Transverse colon (tissue), 4 donors: Measurements from ENCODE around the gene RERE. TPM values are rescaled to one million over a fixed set of nuclear protein-coding genes. Genes with fewer than 3 reads are reported as not detected.
A peak's percentile ranks its signal among the peaks of the same experiment; 100 is the strongest.

Experiments
- DNase-seq: peaks from one replicate; pipeline ENCODE4 v3.0.0-alpha.2; 2019
- H3K27ac ChIP-seq, 4 donors: fragments of 200-600 bp; sonication (generic); 2 replicates each; pipeline ENCODE4 v1.5.1; 2016 to 2018; ENCODE audit warnings: inconsistent platforms in 4 of 4
- H3K27me3 ChIP-seq: fragments of 200-600 bp; sonication (generic); 2 replicates; pipeline ENCODE4 v1.5.1; 2017; ENCODE audit warnings: inconsistent platforms
- H3K36me3 ChIP-seq, 4 donors: fragments of 200-600 bp; sonication (generic); 2 replicates each; pipeline ENCODE4 v1.5.1; 2017 to 2019; ENCODE audit warnings: inconsistent platforms in 4 of 4
- H3K4me1 ChIP-seq, 4 donors: fragments of 200-600 bp; sonication (generic); 2 replicates each; pipeline ENCODE4 v1.5.1; 2017 to 2020; ENCODE audit warnings: inconsistent platforms in 4 of 4
- H3K4me3 ChIP-seq, 4 donors: fragments of 200-600 bp; sonication (generic); 1 replicate in 1 of 4; 2 replicates in 3 of 4; pipeline versions ENCODE4 v1.5.1 to v1.6.1; 2017 to 2019; ENCODE audit warnings: inconsistent platforms in 4 of 4
- H3K9me3 ChIP-seq, 2 donors: fragments of 200-600 bp; sonication (generic); 2 replicates each; pipeline ENCODE4 v1.5.1; 2017 to 2019; ENCODE audit warnings: inconsistent platforms in 2 of 2
- EP300 ChIP-seq: sonication (generic); formaldehyde crosslinking; IDR thresholded peaks from one replicate; pipeline ENCODE4 v1.6.1; 2017; ENCODE audit warnings: antibody characterized with exemption, low read depth
- POLR2A ChIP-seq: fragments of 450-650 bp; IDR thresholded peaks from one replicate; pipeline ENCODE4 v1.6.1; 2016; ENCODE audit warnings: antibody characterized with exemption, mild to moderate bottlenecking, moderate library complexity
- POLR2AphosphoS5 ChIP-seq, 3 donors: sonication (generic); formaldehyde crosslinking; IDR thresholded peaks; one replicate each; pipeline ENCODE4 v1.6.1; 2016; ENCODE audit warnings: antibody characterized with exemption in 3 of 3
- WGBS, 2 donors: methylation state at CpG; one replicate each; pipeline ENCODE4 v1.1.5; 2018; ENCODE audit warnings: low coverage in 1 of 2; 5-methylcytosine and 5-hydroxymethylcytosine counted together
- in situ Hi-C, 4 donors: fragments of 200-750 bp; cut with MboI; loops; one replicate each; pipeline versions ENCODE4 v1.15.0 to v1.15.1; 2017; ENCODE audit warnings: low sequenced_read_pairs in 3 of 4, low pct_ligation_motif_present in 1 of 4, low pct_unique_long_range_greater_than_20kb in 1 of 4
- intact Hi-C: fragments of 100-400 bp; cut with DNase I; formaldehyde crosslinking; loops from one replicate; pipeline ENCODE4 v1.15.1; 2023; ENCODE audit warnings: low total_unique reads
- total RNA-seq, 4 donors: library from RNA; depleted of rRNA; stranded (reverse); fragments of >200 nt; gene quantifications; one replicate each; pipeline ENCODE4 v1.1.0, GENCODE V29; 2016
- TF ChIP-seq, protein P1 (sequence below), 5 experiments: fragments of 200-600 bp in 3 of 5; fragments of 450-650 bp in 2 of 5; sonication (generic) in 3 of 5; IDR thresholded peaks; 1 replicate in 2 of 5; 2 replicates in 3 of 5; pipeline ENCODE4 v1.5.1; 2016 to 2017; ENCODE audit warnings: antibody characterized with exemption in 5 of 5, inconsistent platforms in 3 of 5, mild to moderate bottlenecking in 2 of 5, moderate library complexity in 1 of 5

RERE gene
- total RNA-seq, 4 donors from 2014 or later: 80.3 to 657 (median 105) TPM

DNA sequence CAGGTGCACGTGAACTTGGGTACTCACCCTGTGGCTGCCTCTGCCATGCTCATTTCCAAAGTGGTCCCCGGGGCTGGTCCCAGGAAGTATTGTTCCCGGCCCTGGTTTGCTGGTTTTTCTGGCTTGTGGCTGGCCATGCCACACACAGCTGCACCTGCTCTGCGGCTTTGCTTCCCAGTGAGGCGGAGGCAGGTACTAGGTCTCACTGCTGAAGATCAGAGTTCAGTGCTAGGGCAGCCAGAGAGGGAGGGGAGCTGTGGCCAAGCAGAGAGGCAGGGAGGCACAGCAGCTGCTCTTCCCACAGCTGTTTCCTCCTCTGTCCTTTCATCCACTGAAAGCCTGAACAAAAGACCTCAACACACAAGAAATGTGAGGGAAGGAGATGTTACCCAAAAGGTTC is 30.6 kb upstream of the RERE start:
- DNase-seq: peak; percentile 61
- peaks cover 4 to 24% (median 15%) of the 10 kb centered on the region in 4 donors for H3K4me1 ChIP-seq
- no peaks in the 10 kb centered on the region for H3K36me3 ChIP-seq
- TF ChIP-seq EP300: no peak
- TF ChIP-seq, protein P1, sequence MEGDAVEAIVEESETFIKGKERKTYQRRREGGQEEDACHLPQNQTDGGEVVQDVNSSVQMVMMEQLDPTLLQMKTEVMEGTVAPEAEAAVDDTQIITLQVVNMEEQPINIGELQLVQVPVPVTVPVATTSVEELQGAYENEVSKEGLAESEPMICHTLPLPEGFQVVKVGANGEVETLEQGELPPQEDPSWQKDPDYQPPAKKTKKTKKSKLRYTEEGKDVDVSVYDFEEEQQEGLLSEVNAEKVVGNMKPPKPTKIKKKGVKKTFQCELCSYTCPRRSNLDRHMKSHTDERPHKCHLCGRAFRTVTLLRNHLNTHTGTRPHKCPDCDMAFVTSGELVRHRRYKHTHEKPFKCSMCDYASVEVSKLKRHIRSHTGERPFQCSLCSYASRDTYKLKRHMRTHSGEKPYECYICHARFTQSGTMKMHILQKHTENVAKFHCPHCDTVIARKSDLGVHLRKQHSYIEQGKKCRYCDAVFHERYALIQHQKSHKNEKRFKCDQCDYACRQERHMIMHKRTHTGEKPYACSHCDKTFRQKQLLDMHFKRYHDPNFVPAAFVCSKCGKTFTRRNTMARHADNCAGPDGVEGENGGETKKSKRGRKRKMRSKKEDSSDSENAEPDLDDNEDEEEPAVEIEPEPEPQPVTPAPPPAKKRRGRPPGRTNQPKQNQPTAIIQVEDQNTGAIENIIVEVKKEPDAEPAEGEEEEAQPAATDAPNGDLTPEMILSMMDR (IDR thresholded peaks at IDR 0.05): no peak
- TF ChIP-seq POLR2AphosphoS5 (IDR thresholded peaks at IDR 0.05): no peak
- TF ChIP-seq POLR2A: no peak
- no peaks in the 10 kb centered on the region for H3K27me3 ChIP-seq
- intact Hi-C loops (loop anchor here (10.0 kb wide), 1 partner anchor 123 kb away; no protein-coding TSS in a partner anchor), in situ Hi-C loops (loop anchor here in 2 of 4 donors (10.0 to 25.0 kb wide), 2 partner anchors 283 to 286 kb away; no protein-coding TSS in a partner anchor)
- WGBS, 2 donors: 17% methylated on average over 5 of the region's 5 CpGs; no CpG with 5 or more reads in 1 of the 2 donors
- H3K27ac ChIP-seq: peak overlapping the region; percentile 36 to 73 (median 65)
- H3K4me3 ChIP-seq: no peak overlapping the region
- H3K9me3 ChIP-seq: no peaks in the 10 kb centered on the region

DNA sequence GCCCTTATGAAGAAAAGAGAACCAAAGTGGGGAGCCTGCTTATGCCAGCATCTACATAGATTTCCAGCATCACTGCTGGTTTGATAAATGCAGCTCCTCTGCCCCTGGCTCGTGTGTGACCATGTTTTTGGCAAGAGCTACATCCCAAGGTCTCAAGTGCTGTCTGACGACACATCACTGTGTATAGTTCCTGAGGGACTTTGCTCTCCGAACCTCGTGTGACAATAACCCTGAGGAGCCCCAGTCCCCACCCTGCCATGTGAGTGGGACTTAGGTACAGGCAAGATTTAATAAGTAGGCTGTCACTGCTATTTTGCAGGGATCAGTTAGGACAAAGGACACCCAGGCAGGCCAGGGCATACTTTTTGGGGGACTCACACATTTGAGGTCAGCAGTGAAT is 28.8 kb upstream of the RERE start:
- Histone ChIP-seq H3K4me3 (no peak overlapping the region), H3K36me3 (no peaks in the 10 kb centered on the region), H3K27me3 (no peaks in the 10 kb centered on the region), H3K9me3 (no peaks in the 10 kb centered on the region), H3K4me1 (peaks cover 4 to 24% (median 15%) of the 10 kb centered on the region in 4 donors), H3K27ac (no peak overlapping the region)
- DNase-seq: no peak
- intact Hi-C loops: loop anchor here (10.0 kb wide), 1 partner anchor 121 kb away; no protein-coding TSS in a partner anchor
- TF ChIP-seq, protein P1 (IDR thresholded peaks at IDR 0.05): no peak
- TF ChIP-seq EP300 (no peak), POLR2AphosphoS5 (IDR thresholded peaks at IDR 0.05) (no peak), POLR2A (no peak)
- in situ Hi-C loops: loop anchor here in 2 of 4 donors (10.0 to 25.0 kb wide), 2 partner anchors 281 to 284 kb away; no protein-coding TSS in a partner anchor
- WGBS, 2 donors: 71% methylated on average over 4 of the region's 4 CpGs; no CpG with 5 or more reads in 1 of the 2 donors

DNA sequence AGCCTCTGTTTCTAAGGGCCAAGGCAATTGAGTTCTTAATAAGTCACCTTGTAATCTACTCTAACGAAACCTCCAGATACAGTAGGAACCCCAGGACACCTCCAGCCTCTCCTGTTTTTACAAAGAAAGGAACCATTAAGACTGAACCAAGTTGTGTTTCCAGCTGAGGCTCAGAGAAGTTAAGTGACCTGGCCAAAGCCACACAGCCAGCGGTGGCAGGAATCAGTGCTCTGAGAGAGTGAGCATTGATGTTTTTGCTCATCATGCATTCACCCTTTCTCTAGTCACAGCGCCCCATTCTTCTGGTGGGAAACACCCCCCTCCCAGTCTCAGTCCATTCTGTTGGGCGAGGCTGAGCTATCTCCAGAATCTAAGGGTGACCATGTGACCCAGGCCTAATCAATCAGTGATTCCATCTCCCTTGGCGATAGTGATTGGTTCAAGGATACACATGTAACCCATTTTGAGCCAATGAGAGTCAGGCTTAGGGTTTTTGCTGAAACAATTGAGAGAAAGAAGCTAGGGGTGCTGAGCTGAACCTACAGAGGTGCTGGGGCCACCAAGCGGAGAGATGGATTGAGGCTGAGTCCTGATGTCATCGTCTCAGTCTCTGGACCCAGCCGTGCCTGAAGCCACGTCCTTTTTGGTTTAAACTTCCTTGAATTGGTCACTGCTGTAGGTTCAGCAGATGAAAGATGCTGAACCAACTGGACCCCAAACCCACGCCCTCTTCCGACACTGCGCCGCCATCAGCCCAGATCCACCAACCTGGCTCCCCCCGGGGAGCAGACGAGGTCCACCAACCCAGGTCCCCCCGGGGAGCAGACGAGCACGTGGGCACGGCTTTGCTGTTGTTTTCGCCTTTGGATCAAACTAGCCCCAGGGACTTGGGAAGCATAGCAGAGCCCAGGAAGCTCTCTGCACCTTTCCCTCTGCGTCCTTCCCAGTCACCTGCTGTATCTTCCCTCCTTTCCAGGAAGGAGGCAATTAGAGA is 28.0 kb upstream of the RERE start:
- H3K4me3 ChIP-seq: no peak overlapping the region
- DNase-seq: no peak
- WGBS, 2 donors: 89 to 93% methylated on average over 6 to 21 of the region's 21 CpGs
- in situ Hi-C loops (loop anchor here in 2 of 4 donors (10.0 to 25.0 kb wide), 2 partner anchors 281 to 283 kb away; no protein-coding TSS in a partner anchor), intact Hi-C loops (loop anchor here (10.0 kb wide), 1 partner anchor 121 kb away; no protein-coding TSS in a partner anchor)
- H3K27me3 ChIP-seq: no peaks in the 10 kb centered on the region
- H3K27ac ChIP-seq: no peak overlapping the region
- H3K36me3 ChIP-seq: no peaks in the 10 kb centered on the region
- H3K9me3 ChIP-seq: no peaks in the 10 kb centered on the region
- TF ChIP-seq POLR2AphosphoS5 (IDR thresholded peaks at IDR 0.05) (no peak), EP300 (no peak), POLR2A (no peak)
- TF ChIP-seq, protein P1 (IDR thresholded peaks at IDR 0.05): no peak
- peaks cover 4 to 24% (median 15%) of the 10 kb centered on the region in 4 donors for H3K4me1 ChIP-seq

GRCh38 chr1:8844501-8845006 is 27.1 kb upstream of the RERE start:
- intact Hi-C loops (loop anchor here (10.0 kb wide), 1 partner anchor 120 kb away; no protein-coding TSS in a partner anchor), in situ Hi-C loops (loop anchor here in 2 of 4 donors (10.0 to 25.0 kb wide), 2 partner anchors 280 to 282 kb away; no protein-coding TSS in a partner anchor)
- no peak for DNase-seq

More at GRCh38 chr1:8844501-8845006, 27.1 kb upstream of the RERE start:
- Histone ChIP-seq H3K27ac (no peak overlapping the region), H3K4me1 (peaks cover 4 to 24% (median 15%) of the 10 kb centered on the region in 4 donors), H3K9me3 (no peaks in the 10 kb centered on the region), H3K4me3 (no peak overlapping the region), H3K27me3 (no peaks in the 10 kb centered on the region), H3K36me3 (no peaks in the 10 kb centered on the region)
- WGBS, 2 donors: 71% methylated on average over 7 of the region's 7 CpGs; no CpG with 5 or more reads in 1 of the 2 donors
- TF ChIP-seq POLR2A: no peak
